H1 (cell line): ENCODE results near the gene ODAD3. TPM values are rescaled to one million over a fixed set of nuclear protein-coding genes. Genes with fewer than 3 reads are reported as not detected.

Experiments used
- polyA plus RNA-seq, 7 experiments: library from polyadenylated mRNA; depleted of rRNA in 3 of 7; stranded (reverse) in 5 of 7; unstranded in 2 of 7; fragments of >200 nt in 5 of 7; fragments of 200-250 nt in 2 of 7; gene quantifications; 1 replicate in 5 of 7; 2 replicates in 1 of 7; 4 replicates in 1 of 7; pipeline versions ENCODE4 v1.2.1 to v1.2.3, GENCODE V29; 2011 to 2013; ENCODE audit warnings: missing spikeins in 2 of 7, mixed read lengths in 2 of 7
- total RNA-seq: library from RNA; stranded (reverse); fragmentation: NEBNext Ultra II Directional; extraction: Animal tissue kit (Norgen Biotek cat#: 25700); gene quantifications from 2 replicates; pipeline ENCODE4 v1.2.1, GENCODE V29; 2021
- TF ChIP-seq, protein P1 (sequence below): IDR thresholded peaks from 2 replicates; pipeline ENCODE4 v1.6.1; 2012; ENCODE audit warnings: low read length, inconsistent platforms

The ODAD3 gene
- total and polyA plus RNA-seq, 2 of the 8 experiments (the other 6 are each of a cell fraction or from before 2014, with no cell fraction given), result 2.1 to 2.2 TPM

DNA sequence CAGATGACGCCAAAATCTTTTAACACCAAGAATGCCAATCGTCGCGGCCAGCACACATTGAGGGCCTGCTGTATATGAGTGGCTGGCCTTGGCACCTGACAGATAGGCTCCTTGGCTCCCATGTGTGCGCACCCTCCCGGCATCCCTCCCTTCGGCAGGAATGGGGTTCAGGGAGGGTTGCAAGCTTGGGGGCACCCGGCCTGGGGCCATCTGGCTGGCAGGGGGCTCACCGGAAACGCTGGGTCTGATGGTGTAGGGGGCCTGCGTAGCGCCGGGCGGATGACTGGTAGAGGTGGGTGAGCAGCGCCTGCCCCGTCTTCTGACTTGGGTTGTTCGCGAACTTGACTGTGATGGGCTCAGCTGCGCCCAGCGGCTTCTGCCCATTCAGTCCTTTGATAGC lies 22.9 kb upstream of the ODAD3 start (continued):
- TF ChIP-seq, protein P1, sequence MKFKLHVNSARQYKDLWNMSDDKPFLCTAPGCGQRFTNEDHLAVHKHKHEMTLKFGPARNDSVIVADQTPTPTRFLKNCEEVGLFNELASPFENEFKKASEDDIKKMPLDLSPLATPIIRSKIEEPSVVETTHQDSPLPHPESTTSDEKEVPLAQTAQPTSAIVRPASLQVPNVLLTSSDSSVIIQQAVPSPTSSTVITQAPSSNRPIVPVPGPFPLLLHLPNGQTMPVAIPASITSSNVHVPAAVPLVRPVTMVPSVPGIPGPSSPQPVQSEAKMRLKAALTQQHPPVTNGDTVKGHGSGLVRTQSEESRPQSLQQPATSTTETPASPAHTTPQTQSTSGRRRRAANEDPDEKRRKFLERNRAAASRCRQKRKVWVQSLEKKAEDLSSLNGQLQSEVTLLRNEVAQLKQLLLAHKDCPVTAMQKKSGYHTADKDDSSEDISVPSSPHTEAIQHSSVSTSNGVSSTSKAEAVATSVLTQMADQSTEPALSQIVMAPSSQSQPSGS, result no peak
